HG02678 (cell line): ENCODE results near the gene GPC3.
A peak's percentile ranks its signal among the peaks of the same experiment; 100 is the strongest.
"Not testable (repeated sequence)": the region's sequence is repeated elsewhere in the genome, so short reads cannot be mapped to it uniquely, and the experiment has no call there.

Experiments
- ATAC-seq: cut with Tn5 transposase; IDR thresholded peaks from one replicate; pipeline ENCODE4 v1.9.1; 2021; ENCODE audit warnings: mild to moderate bottlenecking, moderate library complexity; ENCODE audit not compliant: unreplicated experiment

The GPC3 gene

DNA sequence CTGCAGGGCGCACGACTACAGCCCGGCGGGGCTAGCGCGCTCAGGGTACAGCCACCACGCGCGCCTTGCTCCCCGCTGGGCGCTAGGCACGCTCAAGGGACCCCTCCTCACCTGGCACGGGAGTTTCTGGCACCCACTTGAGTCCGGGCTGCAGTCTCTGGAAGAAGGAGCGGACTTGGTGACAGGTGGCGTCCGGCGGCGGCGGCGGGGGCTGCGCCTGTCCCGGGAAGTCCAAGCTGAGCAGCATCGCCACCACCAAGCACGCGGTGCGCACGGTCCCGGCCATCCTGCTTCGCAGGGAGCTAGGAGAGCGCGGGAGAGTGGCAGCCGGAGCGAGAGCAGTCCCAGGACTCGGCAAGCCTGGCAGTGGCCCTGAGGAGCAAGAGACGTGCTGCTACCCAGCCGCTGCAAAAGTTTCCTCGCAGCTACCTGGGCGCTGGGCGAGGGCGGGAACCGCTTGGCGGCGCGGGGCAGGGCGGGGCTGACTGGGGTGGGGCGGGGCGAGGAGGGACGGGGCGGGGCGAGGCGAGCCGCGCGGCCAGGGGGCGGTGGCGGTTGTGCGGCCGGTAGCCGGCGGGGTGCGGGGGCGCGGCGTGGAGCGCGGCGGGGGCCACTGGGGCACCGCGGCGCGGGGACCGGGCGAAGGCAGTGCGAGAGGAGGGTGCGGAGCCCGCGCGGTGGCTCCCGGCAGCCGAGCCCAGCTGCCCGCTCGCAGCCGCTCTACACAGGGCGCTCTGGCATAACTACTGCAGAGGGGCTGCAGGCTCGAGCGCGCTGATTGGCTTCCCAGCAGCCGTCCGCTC is at the start of gene GPC3:
TSS of gene GPC3 (minus strand) at position 431 of the 803 bp plus-strand sequence.
- ATAC-seq = peak; percentile 56

DNA sequence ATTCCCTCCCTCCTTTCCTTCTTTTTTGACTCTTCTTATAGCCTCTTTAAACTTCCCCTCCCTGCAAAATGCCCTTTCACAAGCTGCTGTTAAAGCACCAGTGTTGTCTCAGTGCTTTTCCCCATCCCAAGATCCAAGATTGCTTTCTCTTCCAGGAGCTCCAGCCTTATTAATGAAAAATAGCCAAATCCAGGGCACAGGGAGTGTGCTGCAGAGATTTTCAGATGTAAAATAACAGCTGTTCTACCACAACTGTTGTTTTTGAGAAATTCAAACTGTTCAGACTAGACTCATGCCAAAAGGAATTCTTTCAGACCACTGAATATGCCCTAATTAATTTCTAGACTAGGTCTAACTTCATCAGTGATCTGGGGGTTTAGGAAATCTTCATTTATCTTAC is 47.0 kb upstream of the GPC3 start:
- ATAC-seq = no peak

DNA sequence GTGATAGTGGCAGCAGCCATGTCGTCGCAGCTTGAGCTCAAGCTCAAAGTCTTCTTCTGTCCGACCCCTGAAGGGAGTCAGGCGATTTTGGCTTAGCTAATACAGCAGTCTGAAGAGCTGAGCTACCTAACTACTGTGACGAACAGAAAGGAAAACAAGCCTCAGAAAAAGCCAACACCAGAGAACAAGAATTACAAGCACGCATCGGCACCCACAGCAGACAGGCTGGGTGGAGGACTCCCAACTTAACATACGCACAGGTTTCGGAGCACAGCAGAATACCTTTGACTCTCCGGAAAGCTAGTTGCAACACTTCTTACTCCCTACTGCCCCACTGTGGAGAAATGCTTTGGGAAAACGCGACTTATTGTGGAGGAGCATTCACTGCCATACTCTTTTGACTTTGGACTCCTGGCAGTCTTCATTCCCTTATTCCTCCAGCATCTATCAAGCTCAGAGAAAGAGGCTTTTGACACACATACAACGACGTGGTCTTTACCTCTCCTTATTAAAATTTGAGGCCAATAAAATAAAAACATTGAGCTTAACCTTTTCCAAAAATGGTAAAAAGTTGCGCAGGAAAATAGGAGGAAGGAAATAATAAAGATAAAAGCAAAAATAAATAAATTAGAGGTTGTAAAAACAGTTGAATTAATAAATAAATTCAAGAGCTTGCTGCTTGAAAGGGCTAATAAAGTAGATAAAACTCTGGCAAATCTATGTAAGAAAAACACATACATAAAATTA is 41.3 kb upstream of the GPC3 start:
- ATAC-seq = no peak

DNA sequence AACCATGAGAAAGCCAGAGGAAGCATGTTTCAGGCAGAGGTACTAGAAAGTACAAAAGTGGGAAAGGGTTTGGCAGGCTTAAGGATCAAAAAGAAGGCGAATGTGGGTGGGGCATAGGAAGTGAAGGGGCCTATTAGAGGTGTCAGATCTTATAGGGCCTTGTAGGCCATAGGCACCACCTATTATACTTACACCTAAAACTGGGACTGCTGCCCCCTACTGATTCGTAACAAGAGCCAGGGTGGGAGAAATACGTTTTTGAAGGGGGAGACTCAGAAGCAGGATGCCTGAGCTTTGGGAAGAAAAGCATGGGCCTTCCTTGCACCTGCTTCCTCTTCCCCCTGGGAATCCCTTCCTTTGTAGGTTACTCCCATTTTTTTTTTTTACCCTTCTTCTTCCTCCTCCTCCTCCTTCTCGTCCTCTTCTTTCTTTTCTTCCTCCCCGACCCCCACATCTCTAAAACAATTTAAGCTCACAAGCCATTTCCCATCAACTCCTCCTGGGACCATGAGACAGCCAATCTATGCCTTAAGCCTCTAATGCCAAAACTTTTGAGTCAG is 40.7 kb upstream of the GPC3 start:
- no peak for ATAC-seq

DNA sequence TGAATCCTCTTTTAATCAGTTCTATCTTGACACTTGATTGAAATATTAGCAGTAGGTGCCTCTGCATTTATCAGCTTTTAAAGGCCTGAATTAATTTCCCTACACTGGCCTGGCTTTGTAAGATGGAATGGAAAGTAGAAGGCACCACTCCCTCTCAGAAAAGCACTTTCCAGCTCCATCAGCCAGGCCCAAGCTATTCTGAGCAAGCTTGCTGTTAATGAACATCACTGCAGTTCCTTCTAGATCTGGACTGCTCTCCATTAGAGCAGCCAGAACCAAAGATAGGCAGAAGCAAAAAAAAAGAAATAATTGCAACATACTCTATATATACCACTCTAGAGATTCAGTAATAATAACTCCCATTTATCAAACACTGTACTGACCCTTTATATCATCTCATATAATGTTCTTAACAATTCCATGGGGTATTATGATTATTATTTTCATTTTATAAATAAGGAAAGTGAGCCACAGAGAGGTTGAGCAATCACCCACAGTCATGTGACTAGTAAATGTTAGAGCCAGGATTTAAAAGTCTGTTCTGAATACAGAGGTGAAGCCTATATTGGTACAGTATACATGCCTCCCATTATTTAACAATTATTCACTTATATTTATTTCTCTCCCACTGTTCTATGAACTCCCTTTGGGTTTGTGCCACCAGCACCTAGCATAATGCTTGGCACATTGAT is 39.4 kb upstream of the GPC3 start:
- no peak for ATAC-seq

DNA sequence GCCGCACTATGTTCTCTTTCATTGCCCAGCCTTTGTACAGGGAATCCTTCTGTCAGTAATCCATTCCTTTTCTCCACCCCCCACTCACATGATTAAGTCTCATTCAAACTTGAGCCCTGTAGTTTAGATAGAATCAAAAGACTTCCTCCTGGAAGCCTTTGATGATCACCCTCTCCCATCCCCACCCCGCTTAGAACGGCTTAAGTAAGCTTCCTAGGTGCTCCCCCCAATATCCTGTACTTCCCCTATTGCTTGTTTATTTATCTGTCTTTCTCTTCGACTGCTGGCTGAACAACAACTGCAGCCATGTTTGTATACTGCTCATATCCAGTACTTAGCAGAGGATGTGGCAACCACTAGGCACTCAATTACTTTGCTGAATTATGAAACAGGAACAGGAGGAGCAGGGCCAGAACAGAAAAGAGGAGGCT is 38.5 kb upstream of the GPC3 start:
- no peak for ATAC-seq

DNA sequence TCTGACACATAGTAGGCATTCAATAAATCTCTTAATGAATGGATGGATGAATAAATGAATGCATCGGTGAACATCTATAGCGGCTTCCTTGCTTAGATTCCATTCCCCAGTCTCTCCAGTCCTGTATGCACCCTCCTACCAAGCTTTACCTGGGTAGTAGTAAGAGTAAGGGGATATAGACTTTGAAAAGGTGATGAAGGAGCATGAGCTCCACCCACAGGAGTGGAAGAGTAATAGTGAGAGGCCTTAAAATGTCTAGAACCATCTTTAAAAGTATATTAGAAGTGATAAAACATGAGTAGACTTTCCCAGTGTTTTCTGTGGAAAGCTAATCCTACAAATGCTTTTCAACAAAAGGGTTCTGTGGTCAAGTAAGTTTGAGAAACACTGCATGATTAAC is 35.5 kb upstream of the GPC3 start:
- ATAC-seq = no peak

DNA sequence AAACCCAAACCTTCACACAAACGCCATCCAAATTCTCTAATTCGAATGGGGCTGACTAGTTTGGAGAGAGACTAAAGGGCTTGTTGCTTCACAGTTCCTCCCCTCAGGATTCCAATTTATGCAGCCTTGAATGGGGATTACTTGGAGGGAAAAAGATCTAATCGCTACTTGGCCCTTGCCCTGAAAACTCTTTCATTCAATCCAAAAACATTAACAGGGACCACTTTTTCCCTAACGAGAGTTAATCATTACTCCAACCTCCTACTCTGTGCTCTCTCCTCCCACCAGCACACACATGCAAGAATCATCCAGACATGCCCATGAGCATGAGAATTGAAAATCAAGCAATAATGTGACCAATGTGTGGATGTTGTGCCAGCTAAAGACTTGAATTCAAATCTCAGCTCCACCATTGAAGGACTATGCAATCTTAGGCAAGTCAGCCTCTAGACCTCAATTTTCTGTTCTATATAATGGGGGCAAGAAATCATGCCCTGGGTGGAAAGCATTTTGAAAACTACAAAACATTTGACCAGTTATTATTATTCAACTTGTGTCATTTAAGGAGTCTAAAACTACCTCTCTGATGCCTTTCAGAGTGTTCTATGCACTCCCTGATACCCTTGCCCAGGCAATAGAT is 34.3 kb upstream of the GPC3 start:
- ATAC-seq = no peak

DNA sequence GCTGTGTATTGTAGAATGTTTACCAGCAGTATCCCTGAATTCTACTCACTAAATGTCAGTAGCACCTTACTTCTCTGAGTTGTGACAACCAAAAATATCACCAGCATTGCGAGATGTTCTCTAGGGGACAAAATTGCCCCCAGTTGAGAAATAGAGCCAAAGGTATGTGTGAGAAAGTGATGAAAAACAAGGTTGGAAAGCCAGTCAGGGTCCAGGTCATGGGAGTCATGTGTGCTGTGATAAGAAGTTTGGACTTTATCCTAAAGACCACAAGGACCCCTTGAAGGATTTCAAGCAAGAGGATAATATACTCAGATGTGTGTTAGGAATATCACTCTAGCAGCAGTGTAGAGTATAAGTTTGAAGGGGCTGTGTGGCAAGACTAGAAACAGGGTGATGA is 30.9 kb upstream of the GPC3 start:
- ATAC-seq = not testable (repeated sequence)

DNA sequence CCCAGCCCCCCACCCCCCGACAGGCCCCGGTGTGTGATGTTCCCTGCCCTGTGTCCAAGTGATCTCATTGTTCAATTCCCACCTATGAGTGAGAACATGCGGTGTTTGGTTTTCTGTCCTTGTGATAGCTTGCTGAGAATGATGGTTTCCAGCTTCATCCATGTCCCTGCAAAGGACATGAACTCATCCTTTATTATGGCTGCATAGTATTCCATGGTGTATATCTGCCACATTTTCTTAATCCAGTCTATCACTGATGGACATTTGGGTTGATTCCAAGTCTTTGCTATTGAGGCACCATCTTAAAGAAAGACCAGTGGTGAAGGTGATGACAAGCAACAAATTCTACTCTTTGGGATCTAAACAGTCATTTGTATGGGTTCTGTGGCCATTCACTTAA is 30.1 kb upstream of the GPC3 start:
- not testable (repeated sequence) for ATAC-seq

DNA sequence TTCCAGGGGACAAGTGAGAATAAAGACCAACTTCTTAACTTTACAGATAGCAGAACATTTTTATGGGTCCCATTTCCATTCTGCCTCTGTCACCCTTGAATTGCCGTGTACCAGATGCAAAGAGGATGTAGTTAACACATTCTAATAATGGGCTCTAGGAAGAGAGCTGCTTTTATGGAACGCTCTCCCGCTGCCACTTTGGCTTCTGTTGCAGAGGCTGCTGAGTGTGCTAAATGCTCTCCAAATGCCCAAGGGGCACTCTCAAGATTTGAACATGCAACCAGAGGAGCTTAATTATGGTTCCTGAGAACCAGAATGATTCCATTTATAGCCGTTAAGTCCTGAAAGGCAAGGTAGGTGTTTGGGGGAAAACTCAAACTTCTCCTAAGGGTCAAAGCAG is 28.1 kb upstream of the GPC3 start:
- no peak for ATAC-seq

DNA sequence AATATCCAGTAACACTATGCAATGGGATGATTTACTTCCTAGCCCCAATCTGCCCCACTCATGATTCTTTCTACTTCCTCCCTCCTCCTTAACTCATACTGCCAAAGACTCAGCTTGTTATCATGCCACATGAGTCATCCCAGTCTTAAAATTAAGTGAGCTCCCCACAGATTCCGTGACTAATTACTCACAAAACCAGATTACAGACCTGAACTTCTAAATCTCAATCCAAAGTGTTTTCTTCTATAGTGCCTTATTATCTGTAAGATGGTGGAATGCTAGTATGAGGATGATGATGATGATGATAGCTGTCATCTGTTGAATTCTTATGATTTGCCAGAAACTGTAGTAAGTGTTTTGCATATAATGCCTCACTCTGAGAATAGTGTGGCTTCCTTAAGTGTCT is 27.7 kb upstream of the GPC3 start:
- ATAC-seq = no peak

DNA sequence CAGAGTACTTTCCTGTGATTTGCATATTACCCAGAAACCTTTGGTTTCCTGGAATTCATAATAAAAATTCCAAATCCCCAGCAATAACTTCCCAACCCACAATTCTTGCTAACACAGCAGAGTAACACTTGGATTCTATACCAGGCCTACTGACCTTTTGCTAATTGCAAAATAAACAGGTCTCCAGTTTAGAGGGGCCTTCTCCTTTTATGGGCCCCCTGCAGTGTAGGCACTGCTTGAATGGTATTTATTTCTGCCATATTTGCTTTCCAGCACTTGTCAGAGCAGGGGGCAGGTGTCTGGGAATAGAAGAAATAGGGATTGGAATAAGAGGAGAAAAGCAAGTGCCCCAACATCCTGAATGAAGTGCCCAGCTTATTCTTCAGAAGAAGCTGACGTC is 25.3 kb upstream of the GPC3 start:
- no peak for ATAC-seq

DNA sequence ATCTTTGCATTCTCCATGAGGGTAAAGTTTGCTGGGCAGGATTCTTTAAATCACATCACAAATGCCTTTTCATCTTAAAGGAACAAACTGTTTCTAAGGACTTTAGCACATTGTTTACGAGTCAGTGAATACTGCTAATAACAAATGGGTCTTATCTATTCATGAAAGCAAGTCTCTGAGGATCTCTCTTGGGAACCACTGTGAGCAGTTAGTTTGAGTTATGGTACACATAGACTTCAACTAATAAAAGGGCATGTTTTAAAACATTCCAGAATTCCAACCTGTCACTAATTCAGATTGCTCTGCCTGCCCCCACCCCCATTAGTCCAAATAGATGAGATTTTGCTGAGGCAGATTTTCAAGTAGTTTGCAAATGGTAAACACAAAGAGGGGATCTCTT is 22.3 kb upstream of the GPC3 start:
- no peak for ATAC-seq

DNA sequence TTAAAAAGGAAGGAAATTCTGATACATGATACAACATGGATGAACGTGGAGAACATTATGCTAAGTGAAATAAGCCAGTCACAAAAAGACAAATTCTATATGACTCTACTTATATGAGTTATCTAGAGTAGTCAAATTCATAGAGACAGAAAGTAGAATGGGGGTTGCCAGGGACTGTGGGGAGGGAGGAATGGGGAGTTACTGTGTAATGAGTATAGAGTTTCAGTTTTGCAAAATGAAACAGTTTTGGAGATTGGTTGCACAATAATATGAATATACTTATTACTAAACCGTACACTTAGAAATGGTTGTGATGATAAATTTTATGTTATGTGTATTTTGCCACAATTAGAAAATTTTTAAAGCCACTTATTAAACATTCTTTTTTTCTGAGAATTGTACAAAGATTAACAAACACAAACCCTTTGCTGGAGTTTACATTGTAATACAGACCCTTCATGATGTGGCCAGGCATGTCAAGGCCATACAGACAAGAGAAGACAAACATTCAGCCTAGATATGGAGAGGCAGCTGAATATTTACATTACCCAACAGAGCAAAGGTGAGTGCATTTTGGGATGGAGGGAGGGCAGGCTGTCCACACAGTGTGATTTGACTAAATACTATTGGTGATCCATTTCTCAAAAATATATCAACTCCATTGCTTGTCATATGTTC is 21.2 kb upstream of the GPC3 start:
- peak; percentile 54 for ATAC-seq

DNA sequence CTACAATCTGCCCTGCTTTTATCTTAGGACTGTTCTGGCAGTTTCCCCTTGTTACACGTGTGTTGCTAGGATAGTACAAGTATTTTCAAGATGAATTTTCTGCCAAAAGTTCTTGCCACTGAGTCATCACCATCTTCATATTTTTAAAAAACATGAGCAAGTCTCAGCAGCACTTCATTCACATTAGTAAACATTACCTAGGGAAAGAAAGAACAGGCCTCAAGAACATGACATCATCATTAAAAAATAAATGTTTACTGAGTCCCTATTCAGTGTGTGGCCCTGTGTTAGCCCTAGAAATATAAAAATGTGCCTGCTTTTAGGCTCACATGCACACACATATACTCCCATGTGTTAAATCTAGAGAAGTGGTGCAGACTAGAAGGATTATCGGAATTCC is 18.7 kb upstream of the GPC3 start:
- no peak for ATAC-seq

DNA sequence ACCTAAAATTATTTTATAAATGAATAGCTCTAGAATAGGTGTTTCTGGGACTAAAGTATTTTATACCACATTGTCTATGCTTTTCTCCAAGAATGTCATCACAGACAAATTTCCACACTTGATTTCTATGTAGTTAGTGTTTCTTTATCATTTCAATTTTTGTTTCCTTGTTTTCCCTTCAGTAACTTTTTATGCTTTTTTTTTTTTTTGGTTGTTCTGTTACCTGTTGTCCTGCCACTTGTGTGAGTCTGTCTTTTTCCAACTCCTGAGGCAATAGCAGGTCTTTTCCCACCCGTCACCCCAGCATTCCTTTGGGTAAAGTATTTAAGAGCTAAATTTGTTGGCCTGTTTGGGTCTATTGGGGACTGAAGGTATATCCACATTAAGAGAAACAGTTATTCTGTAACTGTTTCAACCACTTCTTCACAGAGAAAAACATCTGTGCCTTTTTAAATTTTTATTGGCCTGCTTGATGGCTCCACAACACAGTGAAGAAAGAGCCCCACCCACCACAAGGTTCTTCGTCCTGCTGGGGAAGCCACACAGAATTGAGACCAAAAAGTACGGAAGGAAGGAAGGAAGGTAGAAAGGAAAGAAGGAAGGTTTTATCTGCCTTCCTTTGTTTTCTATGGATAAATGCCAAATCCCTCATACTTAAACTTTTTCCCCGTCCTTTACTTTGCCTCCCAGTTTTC is 17.7 kb upstream of the GPC3 start:
- ATAC-seq = no peak

DNA sequence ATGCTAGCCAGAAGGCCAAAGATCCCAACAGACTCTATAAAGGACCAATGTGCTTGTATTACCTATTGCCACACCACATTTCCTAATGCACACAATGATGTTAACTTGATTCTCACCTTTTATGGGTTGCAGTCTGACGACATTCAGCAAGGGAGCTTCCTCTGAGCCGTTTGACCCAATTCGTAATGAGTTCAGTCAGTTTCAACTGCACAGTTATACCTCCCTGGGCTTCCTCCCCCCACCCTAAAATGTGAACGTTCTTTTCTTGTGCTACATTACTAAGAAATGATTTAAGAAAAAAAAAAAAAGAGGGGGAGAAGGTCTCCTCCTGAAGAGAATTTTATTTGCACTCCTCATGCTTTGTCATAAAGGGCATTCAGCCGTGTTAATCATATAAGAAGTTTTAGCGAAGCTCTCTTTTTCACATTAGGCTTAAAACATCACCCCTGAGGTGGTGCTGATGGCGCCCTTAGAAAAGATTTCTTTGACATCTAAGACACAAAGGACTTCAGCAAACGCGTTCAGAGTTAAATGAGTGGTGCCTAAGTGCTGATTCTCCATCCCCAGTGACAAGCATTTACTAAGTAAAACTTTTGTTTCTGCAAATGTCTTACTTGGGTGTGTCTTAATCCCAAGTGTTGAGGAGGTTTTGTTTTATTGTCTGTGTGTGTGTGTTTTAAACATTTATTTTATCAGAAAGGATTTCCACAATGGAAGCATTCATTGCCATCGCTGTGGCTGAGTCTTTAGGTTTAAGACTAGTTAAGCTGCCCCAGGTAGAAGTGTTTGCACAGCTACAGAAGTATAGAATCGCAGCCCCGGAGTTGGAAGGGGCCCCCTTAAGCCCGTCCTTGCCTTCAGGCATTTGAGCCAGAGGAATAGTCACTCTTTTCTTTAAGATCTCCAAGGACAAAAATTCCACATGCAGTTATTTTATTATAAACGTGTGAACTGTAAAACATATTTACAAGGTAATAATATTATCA is 15.2 kb upstream of the GPC3 start:
- ATAC-seq = no peak
